ENCODE data around the gene TMEM63B.

The TMEM63B gene

GRCh38 chr6:44202332-44202971 is 75.1 kb downstream of the TMEM63B start:
- no peak for DNase-seq (ENCODE audit: low read depth)
- no peak overlapping the region for H3K4me3 ChIP-seq (ENCODE audit: low read length)
- TF ChIP-seq CTCF (IDR thresholded peaks at IDR 0.05; ENCODE audit: insufficient read depth, low read depth, low read length, missing control alignments) = no peak

- no peak for DNase-seq (ENCODE audit: low read depth)
- H3K4me3 ChIP-seq (ENCODE audit: low read length) = no peak overlapping the region
- TF ChIP-seq CTCF (IDR thresholded peaks at IDR 0.05; ENCODE audit: insufficient read depth, low read depth, low read length, missing control alignments) = no peak
Observed at GRCh38 chr6:44202972-44203750, 75.8 kb downstream of the TMEM63B start.

GRCh38 chr6:44203955-44204354 is 76.6 kb downstream of the TMEM63B start:
- TF ChIP-seq CTCF (IDR thresholded peaks at IDR 0.05; ENCODE audit: insufficient read depth, low read depth, low read length, missing control alignments) = no peak
- H3K4me3 ChIP-seq (ENCODE audit: low read length) = no peak overlapping the region
- DNase-seq (ENCODE audit: low read depth) = no peak

All from epithelial cell of esophagus (primary cell).